K562 (cell line): ENCODE measurements around the gene IL23A. TPM values are rescaled to one million over a fixed set of nuclear protein-coding genes. Genes with fewer than 3 reads are reported as not detected.

Experiments
- C11orf30 ChIP-seq: fragments of 450-650 bp; IDR thresholded peaks from 2 replicates; pipeline ENCODE4 v1.6.1; 2016; ENCODE audit warnings: low read depth, mild to moderate bottlenecking
- DMBX1 ChIP-seq: fragments of 250-450 bp; sonication (Bioruptor Pico); IDR thresholded peaks from 2 replicates; pipeline ENCODE4 v1.8.0; 2022; ENCODE audit warnings: inconsistent platforms, mild to moderate bottlenecking, moderate library complexity, borderline replicate concordance
- ELF2 ChIP-seq: fragments of 250-450 bp; sonication (Bioruptor Pico); IDR thresholded peaks from 2 replicates; pipeline ENCODE4 v1.5.0; 2021; ENCODE audit warnings: mild to moderate bottlenecking
- ETV6 ChIP-seq, 3 experiments: fragments of 150-350 bp in 1 of 3; sonication (generic) in 1 of 3; formaldehyde crosslinking in 1 of 3; IDR thresholded peaks; 2 replicates each; pipeline versions ENCODE4 v1.6.1 to v1.8.0; 2014 to 2022; ENCODE audit warnings: borderline replicate concordance in 2 of 3, low read depth in 2 of 3, antibody characterized with exemption in 1 of 3, low read length in 1 of 3, mild to moderate bottlenecking in 1 of 3, missing genetic modification reagents in 1 of 3
- HEY1 ChIP-seq: fragments of 250-450 bp; sonication (Bioruptor Pico); IDR thresholded peaks from 2 replicates; pipeline ENCODE4 v1.5.0; 2020; ENCODE audit warnings: mild to moderate bottlenecking, moderate library complexity, borderline replicate concordance
- RERE ChIP-seq: sonication (generic); formaldehyde crosslinking; IDR thresholded peaks from 2 replicates; pipeline ENCODE4 v1.8.0; 2023; ENCODE audit warnings: missing genetic modification reagents, mild to moderate bottlenecking, borderline replicate concordance
- SREBF2 ChIP-seq: sonication (generic); formaldehyde crosslinking; IDR thresholded peaks from 2 replicates; pipeline ENCODE4 v1.4.0; 2020; ENCODE audit warnings: mild to moderate bottlenecking, missing genetic modification reagents
- SRSF7 ChIP-seq: fragments of 200-400 bp; formaldehyde crosslinking; optimal IDR thresholded peaks from 2 replicates; pipeline ENCODE3; 2017; ENCODE audit warnings: mild to moderate bottlenecking, low read depth, low read length
- SRSF9 ChIP-seq: fragments of 200-400 bp; formaldehyde crosslinking; IDR thresholded peaks from 2 replicates; pipeline ENCODE4 v1.6.1; 2017; ENCODE audit warnings: low read depth, low read length, borderline replicate concordance
- STAG1 ChIP-seq: sonication (generic); formaldehyde crosslinking; IDR thresholded peaks from 2 replicates; pipeline ENCODE4 v1.5.0; 2020; ENCODE audit warnings: missing genetic modification reagents, borderline replicate concordance
- ZFP91 ChIP-seq: sonication (generic); formaldehyde crosslinking; IDR thresholded peaks from 2 replicates; pipeline ENCODE4 v1.8.0; 2022; ENCODE audit warnings: mild to moderate bottlenecking, missing genetic modification reagents
- ZNF717 ChIP-seq: fragments of 250-450 bp; sonication (Bioruptor Pico); IDR thresholded peaks from 2 replicates; pipeline ENCODE4 v1.5.0; 2021
- ZNF766 ChIP-seq: fragments of 200-800 bp; sonication (Bioruptor generic); conservative IDR thresholded peaks from 2 replicates; pipeline ENCODE4 v1.6.1; 2016; ENCODE audit warnings: missing genetic modification characterization, missing compliant biosample characterization
- ZNF780A ChIP-seq: fragments of 250-450 bp; sonication (Bioruptor Pico); IDR thresholded peaks from 2 replicates; pipeline ENCODE4 v1.5.0; 2021; ENCODE audit warnings: mild to moderate bottlenecking
- ZNF785 ChIP-seq: fragments of 250-450 bp; sonication (Bioruptor Pico); IDR thresholded peaks from 2 replicates; pipeline ENCODE4 v1.4.0; 2020; ENCODE audit warnings: mild to moderate bottlenecking
- polyA plus RNA-seq, 8 experiments: library from polyadenylated mRNA; depleted of rRNA in 4 of 8; stranded (reverse) in 5 of 8; unstranded in 3 of 8; fragments of >200 nt; fragmentation: Nextera tagmentation in 2 of 8; fragmentation: Illumina TruSeq in 1 of 8; extraction: Ambion mirVana in 2 of 8; extraction: Trizol in 1 of 8; gene quantifications; 2 replicates each; pipeline versions ENCODE4 v1.2.1 to v1.2.3, GENCODE V29; 2011 to 2014; ENCODE audit warnings: inconsistent platforms in 1 of 8, missing spikeins in 1 of 8
- total RNA-seq, 7 experiments: library from RNA; depleted of rRNA in 6 of 7; stranded (reverse); fragments of >200 nt in 6 of 7; fragmentation: Illumina TruSeq in 2 of 7; extraction: Trizol in 2 of 7; gene quantifications; 2 replicates each; pipeline versions ENCODE4 v1.2.1 to v1.2.3, GENCODE V29; 2011 to 2021; ENCODE audit warnings: low replicate concordance in 1 of 7
- TF ChIP-seq, protein P1 (sequence below), 3 experiments: fragments of 200-800 bp in 1 of 3; fragments of 250-450 bp in 1 of 3; fragments of 450-650 bp in 1 of 3; sonication (Bioruptor Pico) in 1 of 3; sonication (Bioruptor generic) in 1 of 3; formaldehyde crosslinking in 1 of 3; IDR thresholded peaks; 2 replicates each; pipeline versions ENCODE4 v1.6.1 to v1.8.0; 2016 to 2022; ENCODE audit warnings: mild to moderate bottlenecking in 2 of 3, missing genetic modification characterization in 2 of 3, missing compliant biosample characterization in 1 of 3, moderate library complexity in 1 of 3

The IL23A gene
- total and polyA plus RNA-seq, 9 of the 15 experiments (the other 6 are each of a cell fraction or from before 2014, with no cell fraction given): 4.4 to 37.2 (median 9.6) TPM

DNA sequence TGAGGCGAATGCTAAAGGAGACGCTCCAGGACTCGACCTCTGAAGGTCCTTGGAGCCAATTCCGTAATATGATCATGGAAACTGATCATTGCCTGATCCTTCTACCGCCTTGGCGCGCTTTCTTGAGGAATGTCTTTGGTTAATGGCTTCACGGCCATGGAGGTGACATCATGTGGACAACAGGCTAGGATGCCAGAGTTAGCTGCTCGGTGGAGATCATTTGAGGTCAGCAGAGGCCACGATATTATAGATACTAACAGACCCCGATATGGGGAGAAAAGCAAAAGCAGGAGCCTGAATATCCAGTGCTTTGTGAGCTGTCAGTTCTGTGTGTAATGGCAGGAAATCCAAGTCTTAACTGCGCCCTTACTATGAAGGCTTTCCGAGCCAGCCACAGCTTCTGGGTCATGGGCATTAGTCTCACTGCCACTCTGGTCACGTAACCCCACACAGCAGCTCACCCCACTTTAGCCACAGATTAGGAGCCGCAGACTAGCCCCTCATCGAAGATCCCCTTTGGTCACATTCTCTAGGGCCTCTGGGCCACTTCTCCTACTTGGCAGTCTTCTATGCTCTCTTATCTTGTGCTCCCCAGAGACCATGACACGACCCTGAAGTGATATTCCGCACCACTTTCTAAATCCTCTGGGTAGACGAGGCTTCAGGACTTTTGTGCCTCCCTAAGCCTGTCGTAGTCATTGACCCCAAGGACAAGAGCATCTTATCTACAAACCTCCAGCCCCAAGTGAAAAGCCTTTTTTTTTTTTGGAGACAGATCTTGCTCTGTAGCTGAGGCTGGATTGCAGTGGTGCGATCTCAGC lies 37.8 kb upstream of the IL23A start (continued):
- TF ChIP-seq, protein P1, sequence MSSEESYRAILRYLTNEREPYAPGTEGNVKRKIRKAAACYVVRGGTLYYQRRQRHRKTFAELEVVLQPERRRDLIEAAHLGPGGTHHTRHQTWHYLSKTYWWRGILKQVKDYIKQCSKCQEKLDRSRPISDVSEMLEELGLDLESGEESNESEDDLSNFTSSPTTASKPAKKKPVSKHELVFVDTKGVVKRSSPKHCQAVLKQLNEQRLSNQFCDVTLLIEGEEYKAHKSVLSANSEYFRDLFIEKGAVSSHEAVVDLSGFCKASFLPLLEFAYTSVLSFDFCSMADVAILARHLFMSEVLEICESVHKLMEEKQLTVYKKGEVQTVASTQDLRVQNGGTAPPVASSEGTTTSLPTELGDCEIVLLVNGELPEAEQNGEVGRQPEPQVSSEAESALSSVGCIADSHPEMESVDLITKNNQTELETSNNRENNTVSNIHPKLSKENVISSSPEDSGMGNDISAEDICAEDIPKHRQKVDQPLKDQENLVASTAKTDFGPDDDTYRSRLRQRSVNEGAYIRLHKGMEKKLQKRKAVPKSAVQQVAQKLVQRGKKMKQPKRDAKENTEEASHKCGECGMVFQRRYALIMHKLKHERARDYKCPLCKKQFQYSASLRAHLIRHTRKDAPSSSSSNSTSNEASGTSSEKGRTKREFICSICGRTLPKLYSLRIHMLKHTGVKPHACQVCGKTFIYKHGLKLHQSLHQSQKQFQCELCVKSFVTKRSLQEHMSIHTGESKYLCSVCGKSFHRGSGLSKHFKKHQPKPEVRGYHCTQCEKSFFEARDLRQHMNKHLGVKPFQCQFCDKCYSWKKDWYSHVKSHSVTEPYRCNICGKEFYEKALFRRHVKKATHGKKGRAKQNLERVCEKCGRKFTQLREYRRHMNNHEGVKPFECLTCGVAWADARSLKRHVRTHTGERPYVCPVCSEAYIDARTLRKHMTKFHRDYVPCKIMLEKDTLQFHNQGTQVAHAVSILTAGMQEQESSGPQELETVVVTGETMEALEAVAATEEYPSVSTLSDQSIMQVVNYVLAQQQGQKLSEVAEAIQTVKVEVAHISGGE (CRISPR knock-in tag; IDR thresholded peaks at IDR 0.05): no peak; a peak in 1 of 6 replicates
- no peak for TF ChIP-seq RERE (CRISPR knock-in tag)
- no peak for TF ChIP-seq ZFP91 (CRISPR knock-in tag)
- TF ChIP-seq HEY1 (CRISPR knock-in tag): no peak
- no peak for TF ChIP-seq C11orf30
- TF ChIP-seq ETV6 (IDR thresholded peaks at IDR 0.05; ENCODE audit: borderline replicate concordance in 1 of 2, low read depth in 2 of 2, low read length in 1 of 2): no peak
- TF ChIP-seq ETV6 (CRISPR knock-in tag; IDR thresholded peaks at IDR 0.05; ENCODE audit: borderline replicate concordance): no peak
- TF ChIP-seq ELF2 (CRISPR knock-in tag): no peak
- TF ChIP-seq SRSF9: no peak
- no peak for TF ChIP-seq SRSF7
- TF ChIP-seq ZNF780A: no peak
- TF ChIP-seq DMBX1: 0 out of 2 replicates have a peak, but pooled peaks have one; percentile 32
- peak; percentile 67 for TF ChIP-seq ZNF766 (CRISPR knock-in tag)
- TF ChIP-seq STAG1 (CRISPR knock-in tag): no peak
- no peak for TF ChIP-seq SREBF2
- no peak for TF ChIP-seq ZNF717 (CRISPR knock-in tag)
- no peak for TF ChIP-seq ZNF785 (CRISPR knock-in tag)
